Activated gamma-delta T cell treated with Interleukin-2 at 50 U/mL for 16 hours (primary cell): Measurements from ENCODE around the gene ZBTB34.
A peak's percentile ranks its signal among the peaks of the same experiment; 100 is the strongest.

ENCODE experiments used
- DNase-seq: peaks from one replicate; pipeline ENCODE4 v3.0.0-alpha.2; 2020

Gene ZBTB34

DNA sequence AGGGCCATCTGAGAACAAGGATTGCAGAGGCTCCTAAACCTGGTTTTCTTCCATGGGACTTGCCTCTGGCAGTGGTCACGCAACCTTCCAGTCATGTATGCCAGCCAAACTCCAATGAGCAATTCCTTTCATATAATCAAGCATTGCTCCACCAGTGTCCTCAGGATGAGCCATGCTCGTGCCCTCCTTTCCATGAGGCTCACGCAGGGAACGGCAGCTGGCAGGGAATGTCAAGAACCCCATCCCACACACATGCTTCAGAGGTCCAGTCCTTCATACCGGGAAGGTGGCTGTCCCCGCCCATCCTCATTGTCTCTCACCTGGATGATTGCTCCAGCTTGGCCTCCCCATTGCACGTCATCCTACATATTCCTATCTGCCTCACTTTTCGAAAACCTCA, 13.4 kb upstream of the ZBTB34 start:
- DNase-seq, result no peak

DNA sequence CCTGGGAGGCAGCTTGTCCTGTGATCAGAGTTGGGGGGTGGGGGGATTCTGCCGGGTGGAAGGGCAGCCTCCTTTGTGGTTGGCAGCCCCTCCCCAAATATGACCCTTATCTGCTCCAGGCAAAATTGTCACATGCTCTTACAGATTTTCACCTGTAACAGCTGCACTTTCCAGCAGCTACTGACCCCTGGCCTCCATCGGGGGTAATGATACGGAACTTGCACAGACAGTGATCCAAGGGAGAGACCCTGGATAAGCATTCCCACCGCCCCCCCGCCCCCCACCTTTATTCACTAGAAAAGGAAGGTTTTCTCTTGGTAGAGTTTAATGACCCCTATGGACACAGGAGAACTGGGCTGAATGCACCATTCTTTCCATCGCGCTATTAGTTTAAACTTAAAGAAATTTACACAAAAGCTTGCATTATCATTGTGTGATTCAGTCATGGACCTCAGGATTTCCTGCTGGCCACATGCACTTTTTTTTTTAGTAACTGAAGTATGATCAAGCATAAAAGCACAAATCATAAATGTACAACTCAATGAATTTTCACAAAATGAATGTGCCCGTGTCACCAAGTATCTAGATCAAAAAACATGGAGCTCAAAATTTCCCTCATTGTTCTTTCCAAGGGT, 10.7 kb upstream of the ZBTB34 start:
- DNase-seq, result no peak

DNA sequence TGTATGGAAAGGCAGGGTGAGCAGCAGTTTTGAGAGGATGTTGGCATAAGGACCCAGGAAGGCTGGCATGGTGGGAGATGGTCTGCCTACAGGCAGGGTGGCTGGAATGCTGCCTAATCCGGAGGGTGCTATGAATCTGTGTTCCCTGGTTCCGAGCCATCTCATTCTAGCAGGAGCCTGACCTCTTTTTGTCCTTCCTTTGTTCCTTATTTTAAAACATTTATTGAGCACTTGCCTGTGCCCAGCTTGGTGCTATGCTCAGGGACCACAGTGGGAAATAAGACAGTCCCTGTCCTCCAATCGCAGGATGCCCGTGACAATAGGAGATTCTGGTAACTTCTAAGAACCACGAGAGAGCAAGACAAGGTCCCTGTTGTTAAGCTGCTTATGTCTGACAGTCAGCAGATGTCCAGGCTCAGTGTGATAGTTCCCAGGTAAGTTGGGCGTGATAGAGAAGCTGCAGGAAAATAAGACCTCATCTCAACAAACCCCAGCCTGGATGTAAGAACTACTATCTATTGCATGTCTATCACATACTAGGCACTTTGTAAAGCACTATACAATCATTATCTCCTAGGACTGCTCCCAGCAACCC, 9.1 kb upstream of the ZBTB34 start:
- DNase-seq, result no peak

DNA sequence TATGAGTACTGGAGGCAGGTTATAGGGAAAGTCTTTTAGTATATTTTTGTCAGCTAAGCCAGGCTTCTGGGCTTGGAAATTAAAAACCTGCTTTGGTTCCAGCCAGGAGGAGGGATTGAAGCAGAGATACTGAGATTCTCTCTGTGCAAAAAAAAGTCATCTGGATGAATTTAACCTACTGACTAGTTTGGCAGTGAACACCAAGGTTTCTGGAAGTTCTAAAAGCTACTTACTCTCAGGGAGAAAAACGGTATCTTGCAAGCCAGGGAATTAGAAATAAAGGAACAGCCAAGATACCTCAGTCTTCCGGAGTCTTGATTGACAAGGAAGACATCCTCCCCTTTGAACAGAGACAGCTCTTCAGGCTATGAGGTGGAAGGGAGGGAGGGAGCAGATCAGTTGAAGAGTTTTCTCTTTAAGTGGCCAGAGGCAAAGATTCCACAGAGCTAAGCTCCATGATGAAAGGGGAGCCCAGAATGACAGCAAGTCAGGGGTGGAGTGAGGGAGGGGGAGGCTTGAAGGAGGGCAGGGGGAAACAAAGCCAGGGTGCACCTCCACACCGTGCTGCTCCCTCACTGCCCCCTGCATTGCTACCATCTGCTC, 8.3 kb upstream of the ZBTB34 start:
- DNase-seq, result no peak

- DNase-seq, result no peak
These were observed 6.8 kb upstream of the ZBTB34 start for GRCh38 chr9:126853667-126854066.

DNA sequence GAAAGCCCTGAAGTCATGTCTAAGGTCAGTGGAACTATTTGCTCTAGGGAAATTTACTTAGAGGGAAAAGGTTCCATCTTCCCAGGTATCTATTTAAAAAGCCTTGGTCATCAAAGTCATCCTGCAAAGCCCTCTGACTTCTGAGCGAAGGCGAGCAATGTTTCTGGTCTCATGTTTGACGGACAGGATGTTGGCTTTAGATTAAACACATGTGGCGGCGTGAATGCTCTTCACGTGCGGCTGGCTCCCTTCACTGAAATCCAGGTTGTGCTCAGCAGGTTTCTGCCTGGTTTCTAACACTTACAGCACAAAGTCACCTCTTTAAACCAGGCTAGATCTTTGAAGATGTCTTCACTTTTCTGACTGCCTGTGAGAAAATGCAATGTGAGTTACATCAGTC, 5.7 kb upstream of the ZBTB34 start:
- DNase-seq, result no peak

DNA sequence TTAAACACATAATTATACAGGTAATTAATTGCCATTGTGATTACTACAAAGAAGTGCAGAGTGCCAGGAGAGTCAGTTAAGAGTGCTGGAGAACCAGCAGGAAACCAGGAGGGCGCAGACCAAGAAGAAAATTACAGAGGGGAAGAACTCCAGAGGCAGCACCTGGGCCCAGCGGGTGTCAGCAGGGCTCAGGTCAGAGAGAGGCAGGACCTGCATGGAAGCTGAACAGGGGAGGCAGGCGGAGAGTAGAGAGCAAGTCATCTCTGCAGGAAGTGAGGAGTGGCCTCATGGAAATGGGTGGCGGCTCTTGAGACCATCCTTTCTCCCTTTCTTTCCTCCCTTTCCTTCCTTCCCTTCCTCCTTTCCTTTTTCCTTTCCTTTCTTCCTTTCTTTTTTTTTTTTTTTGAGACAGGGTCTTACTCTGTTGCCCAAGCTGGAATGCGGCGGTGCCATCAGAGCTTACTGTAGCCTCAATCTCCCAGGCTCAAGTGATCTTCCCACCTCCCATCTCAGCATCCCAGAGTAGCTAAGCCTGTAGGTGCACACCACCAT, 4.0 kb upstream of the ZBTB34 start:
- DNase-seq, result no peak

DNA sequence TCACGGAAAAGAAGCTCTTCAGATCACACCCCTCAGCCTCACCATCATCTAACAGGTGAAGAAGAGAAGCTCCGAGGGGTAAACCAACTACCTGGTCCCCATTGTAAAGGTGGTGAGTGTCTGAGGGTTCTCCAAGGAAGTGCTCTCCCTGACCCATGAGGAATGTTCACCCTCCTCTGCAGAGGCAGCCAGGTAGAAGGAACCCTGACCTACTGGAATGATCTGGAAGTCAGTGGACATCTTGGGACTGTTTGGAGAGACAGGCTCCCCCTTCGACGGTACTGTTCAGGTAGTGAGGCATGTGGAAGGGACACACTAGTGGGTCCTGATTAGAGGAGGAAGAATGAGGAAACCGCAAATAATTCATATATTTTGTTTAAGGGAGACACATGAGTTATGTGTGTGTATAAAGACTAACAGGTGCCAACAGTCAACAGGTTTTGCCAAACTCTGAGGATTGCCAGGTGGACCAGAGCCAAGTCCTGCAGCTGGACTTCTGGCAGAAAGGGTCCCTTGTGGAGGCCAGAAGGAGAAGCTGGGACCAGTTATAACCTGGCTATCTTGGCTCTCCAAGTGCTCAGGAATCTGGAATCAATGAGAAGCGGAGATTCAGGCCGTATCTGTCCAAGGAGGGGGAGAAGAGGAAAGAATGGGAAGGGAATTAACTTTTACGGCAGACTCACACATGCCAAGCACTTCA, 3.0 kb upstream of the ZBTB34 start:
- no peak for DNase-seq

DNA sequence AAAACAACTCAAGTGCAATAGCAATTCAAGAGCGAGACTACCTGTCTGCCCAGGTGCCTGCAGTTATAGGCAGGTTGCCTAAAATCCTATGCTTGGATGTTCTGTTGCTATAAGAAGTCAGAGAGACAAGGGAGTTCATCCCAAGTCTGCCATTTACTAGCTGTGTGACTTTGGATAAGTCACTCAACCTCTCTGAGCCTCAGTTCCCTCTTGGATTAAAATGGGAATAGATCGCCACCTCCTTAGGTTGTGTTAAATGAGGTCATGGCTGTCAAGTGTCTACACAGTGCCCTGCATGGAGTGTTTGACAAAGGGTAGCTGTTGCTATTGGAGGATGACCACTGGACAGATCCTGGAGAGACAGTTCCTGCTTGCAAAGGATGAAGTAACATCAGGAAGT, 1.3 kb upstream of the ZBTB34 start:
- no peak for DNase-seq

GRCh38 chr9:126860757-126861466, 473 bp downstream of the ZBTB34 start:
- no peak for DNase-seq

DNA sequence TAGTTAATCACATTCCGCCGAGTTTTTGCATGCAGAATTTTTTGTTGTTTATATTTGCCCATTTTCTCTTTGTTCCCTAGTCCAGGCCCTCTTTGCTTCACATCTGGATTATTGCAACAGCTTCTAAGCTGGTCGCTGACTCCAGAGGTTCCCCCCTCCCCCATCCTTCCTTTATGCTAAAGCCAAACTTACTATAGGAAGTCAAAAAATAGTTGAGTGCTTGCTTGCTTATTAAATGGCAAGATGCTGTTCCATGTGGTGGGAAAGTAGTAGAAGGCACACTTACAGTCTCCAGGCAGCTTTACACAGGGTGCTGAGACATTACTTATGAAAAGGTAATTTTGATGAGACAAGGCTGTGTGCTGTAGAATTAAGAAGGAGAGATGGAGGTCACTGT, 1.3 kb downstream of the ZBTB34 start:
- DNase-seq, result no peak

DNA sequence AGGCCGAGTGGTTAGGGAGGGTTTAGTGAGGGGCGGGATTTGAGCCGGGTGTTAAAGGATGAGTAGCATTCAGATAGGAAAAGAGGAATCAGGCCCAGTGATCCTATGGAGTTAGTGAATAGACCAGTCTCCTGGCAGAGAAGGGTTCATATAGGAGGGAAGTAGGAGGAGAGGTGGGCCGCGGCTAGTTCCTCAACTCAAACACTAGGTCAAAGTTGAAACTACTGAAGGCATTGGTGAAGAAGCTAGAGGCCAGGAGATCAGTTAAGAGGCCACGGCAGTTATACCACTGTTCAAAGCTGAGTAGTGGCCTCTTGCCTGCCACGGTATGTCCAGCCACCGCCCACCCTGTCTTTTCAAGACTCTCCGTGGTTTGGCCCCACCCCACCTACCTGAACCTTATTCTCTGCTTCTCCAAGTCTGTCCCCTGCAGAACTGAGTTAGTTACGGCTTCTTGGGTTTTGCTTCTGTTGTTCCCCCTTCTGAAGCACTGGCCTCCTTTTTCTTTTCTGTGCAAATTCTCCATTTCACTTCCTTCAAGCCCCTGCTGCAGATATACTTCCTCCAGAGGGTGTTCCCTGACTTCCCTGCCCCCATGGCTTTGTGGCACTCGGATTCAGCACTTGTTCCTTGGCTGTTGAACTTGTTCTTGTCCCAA, 1.8 kb downstream of the ZBTB34 start:
- DNase-seq, result no peak

- no peak for DNase-seq
These were observed 4.3 kb downstream of the ZBTB34 start for GRCh38 chr9:126864771-126865170.

DNA sequence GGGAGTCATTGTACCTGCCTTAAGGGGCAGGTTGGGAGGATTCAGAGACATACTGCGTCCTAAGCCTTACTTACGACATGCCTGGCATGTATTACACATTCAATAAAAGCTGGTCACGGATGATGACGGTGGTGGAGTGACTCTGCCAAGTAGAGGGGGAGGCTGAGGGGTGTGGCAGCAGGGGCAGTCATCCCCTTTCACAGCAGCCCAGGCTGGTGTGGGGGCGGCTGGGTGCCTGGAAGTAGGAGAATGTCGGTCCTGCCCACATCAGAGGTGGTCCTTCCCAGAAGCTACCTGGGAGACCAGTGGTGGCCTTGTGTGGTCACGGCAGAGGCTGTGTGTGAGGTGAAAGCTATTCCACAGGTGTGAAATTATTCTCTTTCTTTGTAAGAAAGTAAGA, 8.9 kb downstream of the ZBTB34 start:
- no peak for DNase-seq

DNA sequence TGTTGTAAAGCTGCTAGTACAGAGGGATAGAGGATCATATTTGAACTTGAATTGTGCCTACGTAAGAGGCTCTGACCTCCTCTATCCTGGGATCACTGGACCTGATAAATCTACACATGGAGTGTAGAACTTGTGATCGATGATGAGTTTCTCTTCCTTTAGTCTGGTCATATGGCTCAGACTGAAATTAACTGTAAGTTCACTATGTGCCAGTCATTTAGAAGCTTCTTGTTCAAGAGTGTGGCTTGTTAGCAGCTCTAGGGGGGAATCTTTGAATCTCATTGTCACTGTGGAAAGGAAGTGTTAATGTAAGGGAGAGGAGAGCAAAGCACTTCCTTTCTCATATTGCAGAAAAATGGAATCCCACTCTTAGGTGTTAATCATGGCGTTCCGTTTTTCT, 12.1 kb downstream of the ZBTB34 start:
- no peak for DNase-seq

DNA sequence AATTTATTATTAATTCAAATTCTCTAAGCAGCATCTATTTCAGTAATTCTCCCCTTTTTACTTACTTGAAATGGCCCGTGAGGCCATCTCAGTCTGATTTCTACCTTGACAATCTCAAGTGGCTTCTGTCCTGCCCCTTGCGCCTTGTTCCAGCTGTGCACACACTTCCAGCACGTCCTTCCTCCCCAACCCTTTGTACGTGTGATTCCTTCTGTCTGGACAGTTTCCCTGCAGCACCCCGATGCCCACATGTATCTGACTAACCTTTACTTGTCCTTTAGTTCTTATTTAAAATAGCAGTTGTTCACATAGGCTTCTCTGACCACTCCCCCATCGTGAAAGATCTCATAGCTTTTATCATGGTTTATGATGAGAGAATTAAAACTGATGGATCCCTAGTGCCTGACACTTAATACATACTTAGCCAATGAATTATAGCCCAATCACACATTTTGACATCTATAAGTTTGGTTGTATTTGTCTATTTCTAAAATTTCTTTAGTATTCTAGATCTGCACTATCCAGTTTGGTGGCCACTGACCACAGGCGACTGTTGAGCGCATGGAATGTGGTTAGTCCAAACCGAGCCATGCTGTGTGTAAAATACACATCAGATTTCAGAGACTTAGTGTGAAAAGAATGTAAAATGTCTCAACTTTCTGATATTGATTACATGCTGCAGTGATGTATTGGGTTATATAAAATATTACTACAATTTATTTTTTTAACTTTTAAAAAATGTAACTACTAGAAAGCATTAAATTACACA, 14.3 kb downstream of the ZBTB34 start:
- DNase-seq, result no peak

DNA sequence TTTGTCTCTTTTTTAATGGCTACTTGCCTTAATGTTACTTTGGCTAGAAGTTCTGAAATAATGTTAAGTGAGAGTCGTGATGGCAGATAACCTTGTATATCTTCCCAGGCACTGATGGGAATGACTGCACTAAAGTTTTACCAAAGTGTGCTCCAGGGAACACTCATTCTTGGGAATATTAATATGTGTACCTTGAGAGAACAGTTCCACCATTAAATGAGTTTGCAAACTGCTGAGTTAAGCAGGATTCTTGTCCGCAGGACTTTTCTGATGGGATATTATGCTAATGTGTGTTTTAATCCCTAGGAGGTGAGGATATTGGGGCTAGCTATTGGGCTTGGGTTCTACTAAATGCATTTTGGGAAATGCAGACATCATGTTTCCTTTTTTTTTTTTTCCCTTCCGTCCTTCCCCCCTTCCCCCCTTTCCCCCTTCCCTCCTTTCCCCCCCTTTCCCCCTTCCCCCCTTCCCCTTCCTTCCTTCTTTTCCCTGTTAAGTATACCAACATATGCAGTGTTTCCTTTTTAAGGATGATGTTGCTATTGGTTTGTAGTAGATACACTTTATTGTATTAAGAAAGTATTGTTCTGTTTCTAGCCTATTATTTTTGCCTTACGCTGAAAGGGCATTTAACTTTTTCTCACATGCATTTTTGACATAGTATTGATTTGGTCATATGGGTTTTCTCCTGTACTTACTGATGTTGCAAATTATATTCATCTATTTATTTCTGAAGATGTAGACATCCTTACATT, 15.5 kb downstream of the ZBTB34 start:
- no peak for DNase-seq

DNA sequence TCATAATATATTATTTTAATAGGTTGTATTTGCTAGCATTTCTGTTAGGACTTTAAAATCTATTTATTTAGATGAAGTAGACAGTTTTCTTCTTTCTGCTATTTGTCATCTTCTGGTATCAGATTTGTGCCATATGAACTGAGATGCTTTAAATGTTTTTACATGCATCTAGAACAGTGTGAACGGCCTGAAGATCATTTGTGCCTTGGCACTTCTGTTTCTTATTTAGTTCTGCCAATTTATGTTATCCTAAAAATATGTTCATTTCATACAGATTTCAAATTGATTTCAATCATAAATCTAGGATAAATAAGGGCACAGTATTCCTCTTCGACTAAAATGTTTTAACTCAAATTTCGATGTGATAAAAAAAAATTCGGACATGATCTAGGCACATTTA, 16.1 kb downstream of the ZBTB34 start:
- DNase-seq, result no peak

DNA sequence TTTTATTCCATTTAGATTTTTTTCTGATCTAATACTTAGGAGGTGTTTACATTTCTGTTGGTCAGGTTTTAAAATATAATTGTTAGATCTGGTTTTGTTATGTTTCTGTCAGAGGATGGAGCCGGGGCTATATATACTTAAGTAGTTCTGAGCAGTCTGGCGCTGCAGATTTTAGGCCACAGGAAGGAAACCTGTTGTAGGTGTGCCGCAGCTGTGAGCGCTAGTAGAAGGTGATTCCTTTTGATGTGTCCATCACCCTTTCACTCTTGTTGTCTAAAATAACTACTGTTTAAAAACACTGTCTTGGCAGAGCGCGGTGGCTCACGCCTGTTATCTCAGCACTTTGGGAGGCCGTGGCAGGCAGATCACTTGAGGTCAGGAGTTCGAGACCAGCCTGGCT, 17.0 kb downstream of the ZBTB34 start:
- peak; percentile 35 for DNase-seq

DNA sequence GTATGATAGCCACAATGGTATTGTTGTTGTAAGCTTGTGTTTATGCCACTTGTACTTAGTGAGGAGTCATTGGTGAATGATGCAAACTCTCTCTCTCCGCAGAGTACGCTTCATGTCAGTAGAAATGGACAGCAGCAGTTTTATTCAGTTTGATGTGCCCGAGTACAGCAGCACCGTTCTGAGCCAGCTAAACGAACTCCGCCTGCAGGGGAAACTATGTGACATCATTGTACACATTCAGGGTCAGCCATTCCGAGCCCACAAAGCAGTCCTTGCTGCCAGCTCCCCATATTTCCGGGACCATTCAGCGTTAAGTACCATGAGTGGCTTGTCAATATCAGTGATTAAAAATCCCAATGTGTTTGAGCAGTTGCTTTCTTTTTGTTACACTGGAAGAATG, 18.8 kb downstream of the ZBTB34 start:
- no peak for DNase-seq
